A549 (cell line): ENCODE results near the gene SLC28A3.

Experiments
- CEBPB ChIP-seq, 2 experiments: fragments of >200 bp in 1 of 2; sonication (Bioruptor Twin) in 1 of 2; formaldehyde crosslinking in 1 of 2; IDR thresholded peaks; 2 replicates each; pipeline ENCODE4 v1.6.1; 2012 to 2016
- HEYL ChIP-seq: fragments of 250-450 bp; sonication (Bioruptor Pico); IDR thresholded peaks from 2 replicates; pipeline ENCODE4 v1.8.0; 2021; ENCODE audit warnings: mild to moderate bottlenecking, moderate library complexity
- RCOR1 ChIP-seq: fragments of 150-350 bp; IDR thresholded peaks from 2 replicates; pipeline ENCODE4 v1.6.1; 2014; ENCODE audit warnings: antibody characterized with exemption, low read length, low read depth
- REST ChIP-seq: fragments of 200-600 bp; sonication (generic); IDR thresholded peaks from 2 replicates; pipeline ENCODE4 v1.6.1; 2016; ENCODE audit warnings: antibody characterized with exemption, mild to moderate bottlenecking, moderate library complexity
- TF ChIP-seq, protein P1 (sequence below): fragments of >200 bp; sonication (Bioruptor Twin); formaldehyde crosslinking; IDR thresholded peaks from 3 replicates; pipeline ENCODE4 v1.5.1; 2016

- TF ChIP-seq RCOR1 (no peak), HEYL (no peak), CEBPB (IDR thresholded peaks at IDR 0.05) (no peak), REST (no peak)
- TF ChIP-seq, protein P1, sequence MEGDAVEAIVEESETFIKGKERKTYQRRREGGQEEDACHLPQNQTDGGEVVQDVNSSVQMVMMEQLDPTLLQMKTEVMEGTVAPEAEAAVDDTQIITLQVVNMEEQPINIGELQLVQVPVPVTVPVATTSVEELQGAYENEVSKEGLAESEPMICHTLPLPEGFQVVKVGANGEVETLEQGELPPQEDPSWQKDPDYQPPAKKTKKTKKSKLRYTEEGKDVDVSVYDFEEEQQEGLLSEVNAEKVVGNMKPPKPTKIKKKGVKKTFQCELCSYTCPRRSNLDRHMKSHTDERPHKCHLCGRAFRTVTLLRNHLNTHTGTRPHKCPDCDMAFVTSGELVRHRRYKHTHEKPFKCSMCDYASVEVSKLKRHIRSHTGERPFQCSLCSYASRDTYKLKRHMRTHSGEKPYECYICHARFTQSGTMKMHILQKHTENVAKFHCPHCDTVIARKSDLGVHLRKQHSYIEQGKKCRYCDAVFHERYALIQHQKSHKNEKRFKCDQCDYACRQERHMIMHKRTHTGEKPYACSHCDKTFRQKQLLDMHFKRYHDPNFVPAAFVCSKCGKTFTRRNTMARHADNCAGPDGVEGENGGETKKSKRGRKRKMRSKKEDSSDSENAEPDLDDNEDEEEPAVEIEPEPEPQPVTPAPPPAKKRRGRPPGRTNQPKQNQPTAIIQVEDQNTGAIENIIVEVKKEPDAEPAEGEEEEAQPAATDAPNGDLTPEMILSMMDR: no peak
Measured at GRCh38 chr9:84349671-84350070, 9.1 kb upstream of the SLC28A3 start.
